Uterus (tissue), 2 donors: ENCODE measurements around the gene GMPPB.

Experiments
- POLR2A ChIP-seq, 2 donors: fragments of 450-650 bp; IDR thresholded peaks; one replicate each; pipeline ENCODE4 v1.6.1; 2016; ENCODE audit warnings: antibody characterized with exemption in 2 of 2, mild to moderate bottlenecking in 1 of 2, moderate library complexity in 1 of 2
- TF ChIP-seq, protein P1 (sequence below), 4 experiments: fragments of 200-600 bp in 2 of 4; fragments of 450-650 bp in 2 of 4; sonication (generic) in 2 of 4; IDR thresholded peaks; one replicate each; pipeline ENCODE4 v1.5.1; 2016 to 2019; ENCODE audit warnings: antibody characterized with exemption in 4 of 4, mild to moderate bottlenecking in 2 of 4, moderate library complexity in 1 of 4

DNA sequence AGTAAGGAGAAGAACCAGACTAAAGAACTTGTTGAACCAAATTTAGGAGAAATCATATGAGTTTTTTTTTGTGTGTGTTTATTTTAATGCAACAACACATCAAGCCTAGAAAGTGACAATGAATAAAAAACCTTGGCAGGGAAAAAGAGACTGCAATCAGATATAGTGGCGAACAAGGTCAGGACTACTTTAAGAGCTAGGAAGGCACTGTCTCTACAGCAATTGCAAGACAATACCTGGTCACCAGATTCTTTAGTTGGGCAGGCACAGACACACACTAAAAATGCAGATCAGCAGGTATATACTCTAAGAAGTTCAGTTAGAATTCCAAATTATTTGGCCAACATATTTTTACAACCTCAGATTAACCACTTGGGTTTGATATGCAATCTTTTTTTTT is 30.8 kb upstream of the GMPPB start:
- no peak for TF ChIP-seq POLR2A (IDR thresholded peaks at IDR 0.05)
- TF ChIP-seq, protein P1, sequence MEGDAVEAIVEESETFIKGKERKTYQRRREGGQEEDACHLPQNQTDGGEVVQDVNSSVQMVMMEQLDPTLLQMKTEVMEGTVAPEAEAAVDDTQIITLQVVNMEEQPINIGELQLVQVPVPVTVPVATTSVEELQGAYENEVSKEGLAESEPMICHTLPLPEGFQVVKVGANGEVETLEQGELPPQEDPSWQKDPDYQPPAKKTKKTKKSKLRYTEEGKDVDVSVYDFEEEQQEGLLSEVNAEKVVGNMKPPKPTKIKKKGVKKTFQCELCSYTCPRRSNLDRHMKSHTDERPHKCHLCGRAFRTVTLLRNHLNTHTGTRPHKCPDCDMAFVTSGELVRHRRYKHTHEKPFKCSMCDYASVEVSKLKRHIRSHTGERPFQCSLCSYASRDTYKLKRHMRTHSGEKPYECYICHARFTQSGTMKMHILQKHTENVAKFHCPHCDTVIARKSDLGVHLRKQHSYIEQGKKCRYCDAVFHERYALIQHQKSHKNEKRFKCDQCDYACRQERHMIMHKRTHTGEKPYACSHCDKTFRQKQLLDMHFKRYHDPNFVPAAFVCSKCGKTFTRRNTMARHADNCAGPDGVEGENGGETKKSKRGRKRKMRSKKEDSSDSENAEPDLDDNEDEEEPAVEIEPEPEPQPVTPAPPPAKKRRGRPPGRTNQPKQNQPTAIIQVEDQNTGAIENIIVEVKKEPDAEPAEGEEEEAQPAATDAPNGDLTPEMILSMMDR (IDR thresholded peaks at IDR 0.05), result no peak
